HEK293 (cell line): ENCODE results near the gene CDH23.

Source experiments
- CTCF ChIA-PET: fragments of 350-600 bp; formaldehyde crosslinking; extraction: SDS; loops from one replicate; lab custom pipeline; 2021; ENCODE audit warnings: antibody characterized with exemption; lab: Yijun Ruan, JAX
- POLR2A ChIA-PET: fragments of 300-600 bp; formaldehyde crosslinking; extraction: SDS; loops from one replicate; lab custom pipeline; 2020; ENCODE audit warnings: antibody characterized with exemption, inconsistent platforms; lab: Yijun Ruan, JAX
- H3K27ac ChIP-seq: fragments of 200-500 bp; sonication (Bioruptor generic); 2 replicates; pipeline ENCODE4 v1.5.1; 2014; ENCODE audit warnings: low read depth, low read length, control low read depth, inconsistent platforms; ENCODE audit errors: extremely low read depth
- H3K36me3 ChIP-seq, 2 experiments: fragments of 200-500 bp in 1 of 2; sonication (Bioruptor generic) in 1 of 2; 1 replicate in 1 of 2; 2 replicates in 1 of 2; pipeline ENCODE4 v1.5.1; 2014 to 2017; ENCODE audit warnings: inconsistent platforms in 2 of 2, low read length in 2 of 2; ENCODE audit not compliant: control insufficient read depth in 2 of 2, insufficient read depth in 1 of 2
- H3K4me1 ChIP-seq: fragments of 200-500 bp; sonication (Bioruptor generic); 2 replicates; pipeline ENCODE4 v1.5.1; 2014; ENCODE audit warnings: mild to moderate bottlenecking, low read length, inconsistent platforms; ENCODE audit not compliant: control insufficient read depth, insufficient read depth
- H3K4me3 ChIP-seq: 2 replicates; pipeline ENCODE4 v1.5.1; 2011; ENCODE audit warnings: low read depth, mild to moderate bottlenecking, control low read depth, low read length, moderate library complexity
- H3K9me3 ChIP-seq: fragments of 200-500 bp; sonication (Bioruptor generic); 2 replicates; pipeline ENCODE4 v1.5.1; 2014; ENCODE audit warnings: low read depth, low read length, inconsistent platforms; ENCODE audit not compliant: control insufficient read depth, insufficient read depth
- BCL11B ChIP-seq: fragments of 450-650 bp; formaldehyde crosslinking; IDR thresholded peaks from 2 replicates; pipeline ENCODE4 v1.5.1; 2016; ENCODE audit warnings: low read depth, missing biosample characterization, missing genetic modification characterization
- FEZF1 ChIP-seq: fragments of 450-650 bp; formaldehyde crosslinking; IDR thresholded peaks from 2 replicates; pipeline ENCODE4 v1.5.1; 2016; ENCODE audit warnings: missing biosample characterization, missing genetic modification characterization
- KLF17 ChIP-seq: fragments of 450-650 bp; formaldehyde crosslinking; IDR thresholded peaks from 2 replicates; pipeline ENCODE4 v1.5.1; 2016; ENCODE audit warnings: missing biosample characterization, missing genetic modification characterization
- KLF8 ChIP-seq: fragments of 450-650 bp; formaldehyde crosslinking; IDR thresholded peaks from 2 replicates; pipeline ENCODE4 v1.5.1; 2016; ENCODE audit warnings: missing biosample characterization, missing genetic modification characterization
- KLF9 ChIP-seq: fragments of 450-650 bp; formaldehyde crosslinking; IDR thresholded peaks from 2 replicates; pipeline ENCODE4 v1.5.1; 2016; ENCODE audit warnings: missing biosample characterization, missing genetic modification characterization, low read depth
- PBX3 ChIP-seq: sonication (generic); formaldehyde crosslinking; IDR thresholded peaks from 2 replicates; pipeline ENCODE4 v1.8.1; 2022; ENCODE audit warnings: mild to moderate bottlenecking, moderate library complexity, missing genetic modification reagents
- SP2 ChIP-seq: fragments of 450-650 bp; formaldehyde crosslinking; IDR thresholded peaks from 2 replicates; pipeline ENCODE4 v1.5.1; 2016; ENCODE audit warnings: missing biosample characterization, missing genetic modification characterization
- ZBTB6 ChIP-seq: fragments of 450-650 bp; formaldehyde crosslinking; IDR thresholded peaks from 2 replicates; pipeline ENCODE4 v1.5.1; 2017; ENCODE audit warnings: missing biosample characterization, missing genetic modification characterization
- ZBTB8A ChIP-seq: fragments of 450-650 bp; formaldehyde crosslinking; IDR thresholded peaks from 2 replicates; pipeline ENCODE4 v1.5.1; 2016; ENCODE audit warnings: missing biosample characterization, missing genetic modification characterization
- ZFP37 ChIP-seq: fragments of 450-650 bp; formaldehyde crosslinking; IDR thresholded peaks from 2 replicates; pipeline ENCODE4 v1.5.1; 2016; ENCODE audit warnings: missing biosample characterization, missing genetic modification characterization
- ZNF148 ChIP-seq: fragments of 450-650 bp; formaldehyde crosslinking; IDR thresholded peaks from 2 replicates; pipeline ENCODE4 v1.5.0; 2017; ENCODE audit warnings: missing biosample characterization, missing genetic modification characterization, borderline replicate concordance
- ZNF19 ChIP-seq: fragments of 450-650 bp; formaldehyde crosslinking; IDR thresholded peaks from 2 replicates; pipeline ENCODE4; 2016; ENCODE audit warnings: missing biosample characterization, missing genetic modification characterization, low read depth
- ZNF221 ChIP-seq: fragments of 450-650 bp; formaldehyde crosslinking; IDR thresholded peaks from 2 replicates; pipeline ENCODE4 v1.5.1; 2017; ENCODE audit warnings: missing biosample characterization, missing genetic modification characterization, borderline replicate concordance
- ZNF292 ChIP-seq: fragments of 450-650 bp; formaldehyde crosslinking; IDR thresholded peaks from 2 replicates; pipeline ENCODE4 v1.5.1; 2016; ENCODE audit warnings: low read depth, missing biosample characterization, missing genetic modification characterization, borderline replicate concordance
- ZNF366 ChIP-seq: fragments of 450-650 bp; formaldehyde crosslinking; conservative IDR thresholded peaks from 2 replicates; pipeline ENCODE4 v1.5.1; 2016; ENCODE audit warnings: missing biosample characterization, missing genetic modification characterization
- ZNF521 ChIP-seq: fragments of 450-650 bp; formaldehyde crosslinking; IDR thresholded peaks from 2 replicates; pipeline ENCODE4 v1.5.1; 2017; ENCODE audit warnings: missing biosample characterization, mild to moderate bottlenecking, missing genetic modification characterization
- ZNF558 ChIP-seq: fragments of 450-650 bp; formaldehyde crosslinking; IDR thresholded peaks from 2 replicates; pipeline ENCODE4 v1.5.1; 2016; ENCODE audit warnings: missing biosample characterization, missing genetic modification characterization
- ZNF560 ChIP-seq: fragments of 450-650 bp; formaldehyde crosslinking; IDR thresholded peaks from 2 replicates; pipeline ENCODE4 v1.5.1; 2017; ENCODE audit warnings: missing biosample characterization, missing genetic modification characterization, borderline replicate concordance
- ZNF654 ChIP-seq: fragments of 450-650 bp; formaldehyde crosslinking; IDR thresholded peaks from 2 replicates; pipeline ENCODE4 v1.5.1; 2016; ENCODE audit warnings: low read depth, missing biosample characterization, missing genetic modification characterization
- ZNF707 ChIP-seq: fragments of 450-650 bp; formaldehyde crosslinking; IDR thresholded peaks from 2 replicates; pipeline ENCODE4 v1.5.1; 2016; ENCODE audit warnings: missing biosample characterization, missing genetic modification characterization
- ZNF747 ChIP-seq: fragments of 450-650 bp; formaldehyde crosslinking; IDR thresholded peaks from 2 replicates; pipeline ENCODE4 v1.5.1; 2016; ENCODE audit warnings: missing biosample characterization, missing genetic modification characterization
- ZNF776 ChIP-seq: fragments of 450-650 bp; formaldehyde crosslinking; IDR thresholded peaks from 2 replicates; pipeline ENCODE4 v1.5.0; 2017; ENCODE audit warnings: missing biosample characterization, missing genetic modification characterization, borderline replicate concordance
- ZNF791 ChIP-seq: fragments of 450-650 bp; formaldehyde crosslinking; IDR thresholded peaks from 2 replicates; pipeline ENCODE4 v1.5.1; 2016; ENCODE audit warnings: missing biosample characterization, missing genetic modification characterization
- TF ChIP-seq, protein P1 (sequence below): fragments of 450-650 bp; formaldehyde crosslinking; IDR thresholded peaks from 2 replicates; pipeline ENCODE4 v1.5.1; 2016; ENCODE audit warnings: missing biosample characterization, missing genetic modification characterization, borderline replicate concordance

The CDH23 gene

GRCh38 chr10:71756311-71757191 is 359.8 kb downstream of the CDH23 start:
- ChIA-PET POLR2A (no interaction called here), CTCF (interaction anchor here (0.9 to 1.3 kb wide), 2 partner anchors 55 to 140 kb away, joined by 3 read pairs; no protein-coding TSS in a partner anchor)
- no peaks in the 10 kb centered on the region for H3K4me1 ChIP-seq

GRCh38 chr10:71757399-71757922 is 360.7 kb downstream of the CDH23 start:
- POLR2A ChIA-PET = no interaction called here
- CTCF ChIA-PET = interaction anchor here (0.8 to 0.9 kb wide), 2 partner anchors 15 to 16 kb away, joined by 3 to 6 read pairs; partner anchors contain the start of gene VSIR
- Histone ChIP-seq H3K9me3 (no peaks in the 10 kb centered on the region), H3K36me3 (no peaks in the 10 kb centered on the region), H3K27ac (no peak overlapping the region), H3K4me1 (no peaks in the 10 kb centered on the region), H3K4me3 (no peak overlapping the region)
- TF ChIP-seq ZNF221 (tag by site-specific recombination) (no peak), ZNF558 (tag by site-specific recombination) (no peak), PBX3 (CRISPR knock-in tag) (no peak), ZNF366 (tag by site-specific recombination) (no peak), KLF17 (tag by site-specific recombination) (no peak), ZNF19 (no peak), KLF9 (tag by site-specific recombination) (no peak), FEZF1 (tag by site-specific recombination) (no peak), ZNF654 (no peak), ZFP37 (no peak), ZNF707 (tag by site-specific recombination) (no peak), KLF8 (no peak), ZNF292 (no peak), ZBTB6 (no peak), BCL11B (tag by site-specific recombination) (no peak), ZNF521 (tag by site-specific recombination) (no peak)
- TF ChIP-seq, protein P1, sequence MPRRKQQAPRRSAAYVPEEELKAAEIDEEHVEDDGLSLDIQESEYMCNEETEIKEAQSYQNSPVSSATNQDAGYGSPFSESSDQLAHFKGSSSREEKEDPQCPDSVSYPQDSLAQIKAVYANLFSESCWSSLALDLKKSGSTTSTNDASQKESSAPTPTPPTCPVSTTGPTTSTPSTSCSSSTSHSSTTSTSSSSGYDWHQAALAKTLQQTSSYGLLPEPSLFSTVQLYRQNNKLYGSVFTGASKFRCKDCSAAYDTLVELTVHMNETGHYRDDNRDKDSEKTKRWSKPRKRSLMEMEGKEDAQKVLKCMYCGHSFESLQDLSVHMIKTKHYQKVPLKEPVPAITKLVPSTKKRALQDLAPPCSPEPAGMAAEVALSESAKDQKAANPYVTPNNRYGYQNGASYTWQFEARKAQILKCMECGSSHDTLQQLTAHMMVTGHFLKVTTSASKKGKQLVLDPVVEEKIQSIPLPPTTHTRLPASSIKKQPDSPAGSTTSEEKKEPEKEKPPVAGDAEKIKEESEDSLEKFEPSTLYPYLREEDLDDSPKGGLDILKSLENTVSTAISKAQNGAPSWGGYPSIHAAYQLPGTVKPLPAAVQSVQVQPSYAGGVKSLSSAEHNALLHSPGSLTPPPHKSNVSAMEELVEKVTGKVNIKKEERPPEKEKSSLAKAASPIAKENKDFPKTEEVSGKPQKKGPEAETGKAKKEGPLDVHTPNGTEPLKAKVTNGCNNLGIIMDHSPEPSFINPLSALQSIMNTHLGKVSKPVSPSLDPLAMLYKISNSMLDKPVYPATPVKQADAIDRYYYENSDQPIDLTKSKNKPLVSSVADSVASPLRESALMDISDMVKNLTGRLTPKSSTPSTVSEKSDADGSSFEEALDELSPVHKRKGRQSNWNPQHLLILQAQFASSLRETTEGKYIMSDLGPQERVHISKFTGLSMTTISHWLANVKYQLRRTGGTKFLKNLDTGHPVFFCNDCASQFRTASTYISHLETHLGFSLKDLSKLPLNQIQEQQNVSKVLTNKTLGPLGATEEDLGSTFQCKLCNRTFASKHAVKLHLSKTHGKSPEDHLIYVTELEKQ (tag by site-specific recombination) = no peak

More at GRCh38 chr10:71756311-71757191, 359.8 kb downstream of the CDH23 start:
- no peaks in the 10 kb centered on the region for H3K36me3 ChIP-seq
- H3K27ac ChIP-seq = no peak overlapping the region
- no peaks in the 10 kb centered on the region for H3K9me3 ChIP-seq
- no peak overlapping the region for H3K4me3 ChIP-seq
- TF ChIP-seq ZNF148 (tag by site-specific recombination) (no peak), ZNF776 (tag by site-specific recombination) (no peak), ZNF747 (tag by site-specific recombination) (no peak), SP2 (tag by site-specific recombination) (no peak), ZBTB8A (tag by site-specific recombination) (no peak), ZNF560 (no peak), ZNF221 (tag by site-specific recombination) (no peak), ZNF791 (tag by site-specific recombination) (no peak)
